Measurements from ENCODE around the gene CERS6.

GRCh38 chr2:168732100-168732499 is 276.0 kb downstream of the CERS6 start:
- TF ChIP-seq CTCF (IDR thresholded peaks at IDR 0.05) (no peak), POLR2A (IDR thresholded peaks at IDR 0.05) (no peak)
